Midbrain (tissue), 1 donor: ENCODE results near the gene NEUROG1.
"Not testable (repeated sequence)": the region's sequence is repeated elsewhere in the genome, so short reads cannot be mapped to it uniquely, and the experiment has no call there.

ENCODE experiments used
- DNase-seq: peaks from one replicate; lab custom pipeline; 2025; lab: John Stamatoyannopoulos, UW

Gene NEUROG1

GRCh38 chr5:135537271-135537670 is 1.5 kb upstream of the NEUROG1 start:
- DNase-seq, result no peak

GRCh38 chr5:135535420-135535819 is 344 bp downstream of the NEUROG1 start:
- DNase-seq, result no peak

GRCh38 chr5:135534609-135535419 is 950 bp downstream of the NEUROG1 start:
- no peak for DNase-seq

- DNase-seq, result no peak
Measured at GRCh38 chr5:135533794-135534193, 2.0 kb downstream of the NEUROG1 start.

GRCh38 chr5:135533334-135533733 is 2.4 kb downstream of the NEUROG1 start:
- DNase-seq, result no peak

- not testable (repeated sequence) for DNase-seq
Measured at GRCh38 chr5:135529576-135529975, 6.2 kb downstream of the NEUROG1 start.

GRCh38 chr5:135526924-135527323 is 8.8 kb downstream of the NEUROG1 start:
- no peak for DNase-seq

GRCh38 chr5:135521964-135522363 is 13.8 kb downstream of the NEUROG1 start:
- DNase-seq, result no peak

GRCh38 chr5:135517631-135518030 is 18.1 kb downstream of the NEUROG1 start:
- no peak for DNase-seq

GRCh38 chr5:135514116-135514515 is 21.6 kb downstream of the NEUROG1 start:
- no peak for DNase-seq

GRCh38 chr5:135511761-135512575 is 23.8 kb downstream of the NEUROG1 start:
- DNase-seq, result no peak

GRCh38 chr5:135509995-135510394 is 25.8 kb downstream of the NEUROG1 start:
- DNase-seq, result no peak

- no peak for DNase-seq
Measured at GRCh38 chr5:135508496-135509005, 27.2 kb downstream of the NEUROG1 start.

- no peak for DNase-seq
Measured at GRCh38 chr5:135505973-135506372, 29.8 kb downstream of the NEUROG1 start.

GRCh38 chr5:135504376-135504775 is 31.4 kb downstream of the NEUROG1 start:
- no peak for DNase-seq

GRCh38 chr5:135503871-135504270 is 31.9 kb downstream of the NEUROG1 start:
- DNase-seq, result no peak

GRCh38 chr5:135502836-135503520 is 32.8 kb downstream of the NEUROG1 start:
- DNase-seq, result no peak

- no peak for DNase-seq
Measured at GRCh38 chr5:135501965-135502364, 33.8 kb downstream of the NEUROG1 start.

- DNase-seq, result no peak
Measured at GRCh38 chr5:135498637-135498995, 37.1 kb downstream of the NEUROG1 start.

- no peak for DNase-seq
Measured at GRCh38 chr5:135497971-135498636, 37.7 kb downstream of the NEUROG1 start.

GRCh38 chr5:135495531-135495930 is 40.2 kb downstream of the NEUROG1 start:
- DNase-seq, result not testable (repeated sequence)

GRCh38 chr5:135494196-135494595 is 41.6 kb downstream of the NEUROG1 start:
- no peak for DNase-seq
